Glutamatergic neuron (in vitro differentiated cells): ENCODE measurements around the gene MTG2. TPM values are rescaled to one million over a fixed set of nuclear protein-coding genes. Genes with fewer than 3 reads are reported as not detected.
A peak's percentile ranks its signal among the peaks of the same experiment; 100 is the strongest.

Experiments
- DNase-seq: peaks from one replicate; pipeline ENCODE4 v3.0.0; 2022
- H3K27ac Mint-ChIP-seq: one replicate; pipeline ENCODE4 v1.8.0; 2020; ENCODE audit warnings: mild to moderate bottlenecking, mixed read lengths, inconsistent platforms; ENCODE audit not compliant: unreplicated experiment
- H3K27me3 Mint-ChIP-seq: one replicate; pipeline ENCODE4 v1.8.0; 2020; ENCODE audit warnings: mild to moderate bottlenecking, moderate library complexity, mixed read lengths, inconsistent platforms; ENCODE audit not compliant: unreplicated experiment
- H3K36me3 Mint-ChIP-seq: one replicate; pipeline ENCODE4 v1.8.0; 2020; ENCODE audit warnings: mild to moderate bottlenecking, mixed read lengths, inconsistent platforms; ENCODE audit not compliant: unreplicated experiment
- H3K4me1 Mint-ChIP-seq: one replicate; pipeline ENCODE4 v1.8.0; 2020; ENCODE audit warnings: mild to moderate bottlenecking, low read depth, mixed read lengths, inconsistent platforms; ENCODE audit not compliant: unreplicated experiment
- H3K4me3 Mint-ChIP-seq: one replicate; pipeline ENCODE4 v1.8.0; 2020; ENCODE audit warnings: mild to moderate bottlenecking, mixed read lengths, inconsistent platforms; ENCODE audit not compliant: unreplicated experiment
- H3K9me3 Mint-ChIP-seq: one replicate; pipeline ENCODE4 v1.8.0; 2020; ENCODE audit warnings: mild to moderate bottlenecking, moderate library complexity, mixed read lengths, inconsistent platforms; ENCODE audit not compliant: unreplicated experiment
- CTCF ChIP-seq: fragments of 200-600 bp; sonication (generic); IDR thresholded peaks from one replicate; pipeline ENCODE4 v1.5.0; 2021; ENCODE audit not compliant: partially characterized antibody, unreplicated experiment
- total RNA-seq: library from RNA; stranded (reverse); fragmentation: NEBNext Ultra II Directional; extraction: Animal tissue kit (Norgen Biotek cat#: 25700); gene quantifications from one replicate; pipeline ENCODE4 v1.2.1, GENCODE V29; 2021; ENCODE audit not compliant: unreplicated experiment

Gene MTG2
- total RNA-seq, 1 donor from 2014 or later: 27.1 TPM

- H3K4me3 Mint-ChIP-seq: no peak overlapping the region
- no peak for TF ChIP-seq CTCF
- peak; percentile 9 for DNase-seq
- H3K9me3 Mint-ChIP-seq: no peaks in the 10 kb centered on the region
- no peaks in the 10 kb centered on the region for H3K27me3 Mint-ChIP-seq
- no peaks in the 10 kb centered on the region for H3K36me3 Mint-ChIP-seq
- no peak overlapping the region for H3K27ac Mint-ChIP-seq
- H3K4me1 Mint-ChIP-seq: peaks cover 6% of the 10 kb centered on the region
These were observed 10.5 kb downstream of the MTG2 start for GRCh38 chr20:62193079-62194025.

GRCh38 chr20:62195075-62195405 is 12.2 kb downstream of the MTG2 start:
- Mint-ChIP-seq H3K4me3 (no peak overlapping the region), H3K36me3 (no peaks in the 10 kb centered on the region), H3K4me1 (peaks cover 6% of the 10 kb centered on the region), H3K9me3 (peaks cover 2% of the 10 kb centered on the region), H3K27ac (no peak overlapping the region), H3K27me3 (no peaks in the 10 kb centered on the region)
- DNase-seq: peak; percentile 5
- no peak for TF ChIP-seq CTCF

GRCh38 chr20:62195736-62196135 is 12.9 kb downstream of the MTG2 start:
- DNase-seq: peak; percentile 9
- Mint-ChIP-seq H3K27me3 (no peaks in the 10 kb centered on the region), H3K4me1 (peaks cover 5% of the 10 kb centered on the region), H3K36me3 (no peaks in the 10 kb centered on the region), H3K9me3 (peaks cover 2% of the 10 kb centered on the region), H3K27ac (no peak overlapping the region), H3K4me3 (no peak overlapping the region)
- no peak for TF ChIP-seq CTCF

- Mint-ChIP-seq H3K36me3 (no peaks in the 10 kb centered on the region), H3K27me3 (no peaks in the 10 kb centered on the region), H3K27ac (no peak overlapping the region), H3K9me3 (peaks cover 2% of the 10 kb centered on the region), H3K4me1 (peaks cover 1% of the 10 kb centered on the region), H3K4me3 (no peak overlapping the region)
- no peak for TF ChIP-seq CTCF
- DNase-seq: no peak
These were observed 13.5 kb downstream of the MTG2 start for GRCh38 chr20:62196286-62196685.

- Mint-ChIP-seq H3K27ac (no peak overlapping the region), H3K4me1 (peaks cover 2% of the 10 kb centered on the region), H3K27me3 (no peaks in the 10 kb centered on the region), H3K9me3 (peaks cover 2% of the 10 kb centered on the region), H3K36me3 (no peaks in the 10 kb centered on the region), H3K4me3 (no peak overlapping the region)
- peak; percentile 3 for DNase-seq
- no peak for TF ChIP-seq CTCF
These were observed 14.5 kb downstream of the MTG2 start for GRCh38 chr20:62197311-62197710.
